Measurements from ENCODE around the gene PDGFRA.

GRCh38 chr4:54277691-54278090 is 48.6 kb downstream of the PDGFRA start:
- TF ChIP-seq ZNF384 (IDR thresholded peaks at IDR 0.05) (no peak), LEF1 (IDR thresholded peaks at IDR 0.05; ENCODE audit: borderline replicate concordance) (no peak), PKNOX1 (IDR thresholded peaks at IDR 0.05) (no peak), SP1 (IDR thresholded peaks at IDR 0.05) (no peak), FOXM1 (IDR thresholded peaks at IDR 0.05; ENCODE audit: borderline replicate concordance) (no peak)
